Measurements from ENCODE around the gene JMJD1C.
"Not testable (repeated sequence)": the region's sequence is repeated elsewhere in the genome, so short reads cannot be mapped to it uniquely, and the experiment has no call there.

The JMJD1C gene

GRCh38 chr10:63352976-63353375, 112.8 kb downstream of the JMJD1C start:
- no peak for DNase-seq (ENCODE audit: low read depth in 3 of 3)

GRCh38 chr10:63348245-63348850, 117.4 kb downstream of the JMJD1C start:
- DNase-seq (ENCODE audit: low read depth in 3 of 3): no peak

- DNase-seq (ENCODE audit: low read depth in 3 of 3): no peak
Observed at GRCh38 chr10:63346015-63346441, 119.7 kb downstream of the JMJD1C start.

- no peak for DNase-seq (ENCODE audit: low read depth in 3 of 3)
Observed at GRCh38 chr10:63344269-63344668, 121.5 kb downstream of the JMJD1C start.

GRCh38 chr10:63343476-63343875, 122.3 kb downstream of the JMJD1C start:
- no peak for DNase-seq (ENCODE audit: low read depth in 3 of 3)

- DNase-seq (ENCODE audit: low read depth in 3 of 3): not testable (repeated sequence)
Observed at GRCh38 chr10:63339640-63340039, 126.1 kb downstream of the JMJD1C start.

GRCh38 chr10:63337455-63338251, 128.1 kb downstream of the JMJD1C start:
- DNase-seq (ENCODE audit: low read depth in 3 of 3): no peak

- DNase-seq (ENCODE audit: low read depth in 3 of 3): no peak
Observed at GRCh38 chr10:63331586-63331985, 134.2 kb downstream of the JMJD1C start.

- no peak for DNase-seq (ENCODE audit: low read depth in 3 of 3)
Observed at GRCh38 chr10:63324495-63324854, 141.3 kb downstream of the JMJD1C start.

GRCh38 chr10:63323701-63324494, 141.9 kb downstream of the JMJD1C start:
- no peak for DNase-seq (ENCODE audit: low read depth in 3 of 3)

GRCh38 chr10:63320683-63321082, 145.1 kb downstream of the JMJD1C start:
- no peak for DNase-seq (ENCODE audit: low read depth in 3 of 3)

GRCh38 chr10:63319231-63319630, 146.5 kb downstream of the JMJD1C start:
- DNase-seq (ENCODE audit: low read depth in 3 of 3): no peak

- no peak for DNase-seq (ENCODE audit: low read depth in 3 of 3)
Observed at GRCh38 chr10:63318491-63318890, 147.3 kb downstream of the JMJD1C start.

GRCh38 chr10:63314020-63314419, 151.8 kb downstream of the JMJD1C start:
- no peak for DNase-seq (ENCODE audit: low read depth in 3 of 3)

GRCh38 chr10:63313066-63313717, 152.6 kb downstream of the JMJD1C start:
- no peak for DNase-seq (ENCODE audit: low read depth in 3 of 3)

- no peak for DNase-seq (ENCODE audit: low read depth in 3 of 3)
Observed at GRCh38 chr10:63308628-63309027, 157.1 kb downstream of the JMJD1C start.

- no peak for DNase-seq (ENCODE audit: low read depth in 3 of 3)
Observed at GRCh38 chr10:63304146-63304545, 161.6 kb downstream of the JMJD1C start.

- no peak for DNase-seq (ENCODE audit: low read depth in 3 of 3)
Observed at GRCh38 chr10:63300801-63301200, 165.0 kb downstream of the JMJD1C start.

- no peak for DNase-seq (ENCODE audit: low read depth in 3 of 3)
Observed at GRCh38 chr10:63297941-63298340, 167.8 kb downstream of the JMJD1C start.

GRCh38 chr10:63294781-63295180, 171.0 kb downstream of the JMJD1C start:
- DNase-seq (ENCODE audit: low read depth in 3 of 3): no peak

GRCh38 chr10:63292847-63293246, 172.9 kb downstream of the JMJD1C start:
- not testable (repeated sequence) for DNase-seq (ENCODE audit: low read depth in 3 of 3)

- DNase-seq (ENCODE audit: low read depth in 3 of 3): no peak
Observed at GRCh38 chr10:63288170-63288569, 177.6 kb downstream of the JMJD1C start.
